Measurements from ENCODE around the gene PSMD6.

DNA sequence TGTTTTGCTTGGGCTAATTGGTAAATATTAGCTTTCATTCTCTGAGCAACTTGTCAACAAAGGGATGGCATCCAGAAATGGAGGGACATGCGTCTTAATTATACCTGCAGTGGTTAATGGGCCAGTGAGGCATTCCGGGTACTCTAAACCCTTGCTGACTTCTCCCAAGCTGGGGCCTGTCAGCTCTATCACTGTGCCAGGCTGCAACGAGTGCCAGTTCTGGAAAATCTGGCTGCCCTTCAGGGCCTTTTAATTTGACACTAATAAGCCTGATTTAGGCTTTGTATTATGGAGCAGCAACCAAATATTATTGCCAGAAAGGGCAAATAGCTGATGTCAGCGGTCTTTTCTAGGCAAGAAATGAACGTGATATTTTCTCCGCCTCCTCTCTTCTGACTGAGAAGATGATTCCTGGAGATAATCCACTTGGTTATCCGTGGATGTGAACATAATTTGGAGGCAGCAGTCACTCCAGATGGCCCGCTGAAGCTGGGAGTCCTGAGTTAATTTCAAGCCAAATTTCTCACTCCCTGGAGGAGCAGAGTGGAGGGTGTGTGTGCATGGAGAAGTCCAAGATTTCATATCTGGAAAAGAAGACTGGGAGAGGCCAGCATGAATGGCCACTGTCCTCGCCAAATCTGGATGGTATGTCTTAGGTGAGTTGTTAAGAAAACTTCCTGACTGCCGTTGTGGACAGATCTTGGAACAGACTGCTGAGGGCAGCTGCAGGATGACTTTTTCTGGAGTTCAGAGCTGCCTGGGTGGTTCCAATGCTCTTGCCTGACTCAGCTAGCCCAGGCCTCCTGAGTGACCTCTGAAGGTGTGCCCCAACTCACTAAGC is 44.4 kb upstream of the PSMD6 start:
- TF ChIP-seq POLR2A (IDR thresholded peaks at IDR 0.05) = no peak
- TF ChIP-seq CTCF (IDR thresholded peaks at IDR 0.05) = no peak
- no peak for TF ChIP-seq EP300 (IDR thresholded peaks at IDR 0.05)
- TF ChIP-seq POLR2AphosphoS5 (IDR thresholded peaks at IDR 0.05) = no peak
